GM12864 (cell line): ENCODE measurements around the gene NF1.

Experiments used
- DNase-seq: peaks from one replicate; pipeline ENCODE4 v3.0.0-alpha.2; 2011; ENCODE audit warnings: low read depth
- H3K4me3 ChIP-seq: 2 replicates; pipeline ENCODE4 v1.5.1; 2011; ENCODE audit warnings: mild to moderate bottlenecking, low read depth, low read length, control low read depth
- TF ChIP-seq, protein P1 (sequence below): IDR thresholded peaks from 2 replicates; pipeline ENCODE4 v1.5.1; 2011; ENCODE audit warnings: low read depth, mild to moderate bottlenecking, moderate library complexity, low read length, control low read depth, inconsistent platforms; ENCODE audit errors: missing control alignments

The NF1 gene

DNA sequence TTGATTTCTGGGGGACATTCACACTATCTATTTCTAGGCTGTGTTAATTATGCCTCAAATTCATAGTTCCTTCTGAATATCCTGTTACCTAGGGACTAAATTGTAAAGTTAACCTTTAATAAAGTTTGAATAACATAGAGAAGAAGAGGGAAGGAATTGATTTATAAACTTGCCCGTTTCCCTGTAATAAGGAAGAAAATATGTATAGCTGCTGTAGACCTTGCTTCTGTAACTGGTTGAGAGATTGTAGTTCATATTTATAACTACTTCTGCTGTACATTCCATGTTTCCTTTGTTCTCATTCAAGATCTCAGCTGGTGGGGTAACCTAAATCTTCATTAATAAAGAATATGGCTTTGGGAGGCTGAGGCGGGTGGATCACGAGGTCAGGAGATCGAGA is 19.2 kb downstream of the NF1 start:
- TF ChIP-seq, protein P1, sequence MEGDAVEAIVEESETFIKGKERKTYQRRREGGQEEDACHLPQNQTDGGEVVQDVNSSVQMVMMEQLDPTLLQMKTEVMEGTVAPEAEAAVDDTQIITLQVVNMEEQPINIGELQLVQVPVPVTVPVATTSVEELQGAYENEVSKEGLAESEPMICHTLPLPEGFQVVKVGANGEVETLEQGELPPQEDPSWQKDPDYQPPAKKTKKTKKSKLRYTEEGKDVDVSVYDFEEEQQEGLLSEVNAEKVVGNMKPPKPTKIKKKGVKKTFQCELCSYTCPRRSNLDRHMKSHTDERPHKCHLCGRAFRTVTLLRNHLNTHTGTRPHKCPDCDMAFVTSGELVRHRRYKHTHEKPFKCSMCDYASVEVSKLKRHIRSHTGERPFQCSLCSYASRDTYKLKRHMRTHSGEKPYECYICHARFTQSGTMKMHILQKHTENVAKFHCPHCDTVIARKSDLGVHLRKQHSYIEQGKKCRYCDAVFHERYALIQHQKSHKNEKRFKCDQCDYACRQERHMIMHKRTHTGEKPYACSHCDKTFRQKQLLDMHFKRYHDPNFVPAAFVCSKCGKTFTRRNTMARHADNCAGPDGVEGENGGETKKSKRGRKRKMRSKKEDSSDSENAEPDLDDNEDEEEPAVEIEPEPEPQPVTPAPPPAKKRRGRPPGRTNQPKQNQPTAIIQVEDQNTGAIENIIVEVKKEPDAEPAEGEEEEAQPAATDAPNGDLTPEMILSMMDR = no peak
- no peak overlapping the region for H3K4me3 ChIP-seq
- DNase-seq = no peak

GRCh38 chr17:31114956-31115555 is 20.3 kb downstream of the NF1 start:
- no peak for DNase-seq
- TF ChIP-seq, protein P1 = no peak
- H3K4me3 ChIP-seq = no peak overlapping the region

GRCh38 chr17:31116167-31116566 is 21.4 kb downstream of the NF1 start:
- DNase-seq = no peak
- TF ChIP-seq, protein P1 = no peak
- H3K4me3 ChIP-seq = no peak overlapping the region

DNA sequence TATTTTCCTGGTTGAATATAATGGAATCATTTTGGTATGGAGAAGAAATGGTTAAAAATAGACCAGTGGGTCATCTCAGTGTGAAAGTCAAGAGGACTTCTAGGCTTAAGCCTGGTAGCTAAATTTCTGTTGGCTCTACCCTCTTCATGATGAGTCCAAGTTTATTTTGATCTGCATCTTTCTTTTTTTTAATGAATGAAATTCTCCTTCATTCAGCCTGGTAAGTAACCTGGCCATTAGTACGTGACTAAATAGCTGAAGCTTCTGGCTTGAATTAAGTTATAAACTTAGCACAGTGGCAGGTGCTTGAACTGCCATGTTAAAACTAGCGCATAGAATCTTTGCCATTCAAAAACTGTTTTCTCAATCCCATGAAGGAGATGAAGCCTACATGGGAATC is 28.0 kb downstream of the NF1 start:
- no peak overlapping the region for H3K4me3 ChIP-seq
- DNase-seq = no peak
- TF ChIP-seq, protein P1 = no peak

GRCh38 chr17:31126318-31126717 is 31.5 kb downstream of the NF1 start:
- TF ChIP-seq, protein P1 = no peak
- H3K4me3 ChIP-seq = no peak overlapping the region
- no peak for DNase-seq

GRCh38 chr17:31128241-31128640 is 33.5 kb downstream of the NF1 start:
- TF ChIP-seq, protein P1 = no peak
- no peak for DNase-seq
- H3K4me3 ChIP-seq = no peak overlapping the region
